Measurements from ENCODE around the gene BBS10.

The BBS10 gene

GRCh38 chr12:76303989-76304460 is 44.2 kb downstream of the BBS10 start:
- no peak for TF ChIP-seq CTCF (IDR thresholded peaks at IDR 0.05)
- H3K4me3 ChIP-seq (ENCODE audit: low read depth in 1 of 2, low read length in 1 of 2) = no peak overlapping the region
- H3K27me3 ChIP-seq = no peaks in the 10 kb centered on the region
- no peaks in the 10 kb centered on the region for H3K9me3 ChIP-seq
- H3K4me1 ChIP-seq (ENCODE audit: control insufficient read depth in 1 of 2, insufficient read depth in 1 of 2, low read depth in 1 of 2, low read length in 1 of 2) = no peaks in the 10 kb centered on the region
- no peak overlapping the region for H3K27ac ChIP-seq
- H3K36me3 ChIP-seq = no peaks in the 10 kb centered on the region

GRCh38 chr12:76303365-76303764 is 44.9 kb downstream of the BBS10 start:
- no peaks in the 10 kb centered on the region for H3K27me3 ChIP-seq
- H3K27ac ChIP-seq = no peak overlapping the region
- no peaks in the 10 kb centered on the region for H3K4me1 ChIP-seq (ENCODE audit: control insufficient read depth in 1 of 2, insufficient read depth in 1 of 2, low read depth in 1 of 2, low read length in 1 of 2)
- no peaks in the 10 kb centered on the region for H3K36me3 ChIP-seq
- H3K9me3 ChIP-seq = no peaks in the 10 kb centered on the region
- no peak for TF ChIP-seq CTCF (IDR thresholded peaks at IDR 0.05)
- no peak overlapping the region for H3K4me3 ChIP-seq (ENCODE audit: low read depth in 1 of 2, low read length in 1 of 2)

- H3K9me3 ChIP-seq = no peaks in the 10 kb centered on the region
Observed at GRCh38 chr12:76300297-76300665, 47.9 kb downstream of the BBS10 start.

GRCh38 chr12:76299536-76300296 is 48.5 kb downstream of the BBS10 start:
- Histone ChIP-seq H3K4me1 (ENCODE audit: control insufficient read depth in 1 of 2, insufficient read depth in 1 of 2, low read depth in 1 of 2, low read length in 1 of 2) (no peaks in the 10 kb centered on the region), H3K27me3 (no peaks in the 10 kb centered on the region), H3K36me3 (no peaks in the 10 kb centered on the region)

More at GRCh38 chr12:76300297-76300665, 47.9 kb downstream of the BBS10 start:
- Histone ChIP-seq H3K27me3 (no peaks in the 10 kb centered on the region), H3K27ac (no peak overlapping the region), H3K36me3 (no peaks in the 10 kb centered on the region), H3K4me1 (ENCODE audit: control insufficient read depth in 1 of 2, insufficient read depth in 1 of 2, low read depth in 1 of 2, low read length in 1 of 2) (no peaks in the 10 kb centered on the region), H3K4me3 (ENCODE audit: low read depth in 1 of 2, low read length in 1 of 2) (no peak overlapping the region)
- TF ChIP-seq CTCF (IDR thresholded peaks at IDR 0.05) = no peak

More at GRCh38 chr12:76299536-76300296, 48.5 kb downstream of the BBS10 start:
- TF ChIP-seq CTCF (IDR thresholded peaks at IDR 0.05) = no peak
- H3K9me3 ChIP-seq = no peaks in the 10 kb centered on the region
- no peak overlapping the region for H3K4me3 ChIP-seq (ENCODE audit: low read depth in 1 of 2, low read length in 1 of 2)
- no peak overlapping the region for H3K27ac ChIP-seq
